MM.1S (cell line): ENCODE measurements around the gene RBFOX2.

Source experiments
- CTCF ChIP-seq: fragments of 300-600 bp; sonication (generic); IDR thresholded peaks from 2 replicates; pipeline ENCODE4 v1.5.1; 2016; ENCODE audit warnings: antibody characterized with exemption, low read length, mixed read lengths
- EZH2 ChIP-seq: fragments of 300-600 bp; sonication (generic); optimal IDR thresholded peaks from 2 replicates; pipeline ENCODE3; 2017; ENCODE audit warnings: low read depth, mild to moderate bottlenecking, antibody characterized with exemption, low read length, mixed read lengths

GRCh38 chr22:35912658-35913057 lies 116.0 kb downstream of the RBFOX2 start:
- TF ChIP-seq CTCF (no peak), EZH2 (no peak)
